Measurements from ENCODE around the gene PRPF38B. TPM values are rescaled to one million over a fixed set of nuclear protein-coding genes. Genes with fewer than 3 reads are reported as not detected.

The PRPF38B gene
- total RNA-seq, 2 donors from 2014 or later = 28.3 to 29.3 TPM

- ATAC-seq = peak; percentile 94
- peak; percentile 98 to 100 (median 99) for DNase-seq
- TF ChIP-seq POLR2A (IDR thresholded peaks at IDR 0.05) (peak; percentile 97 to 100 (median 99)), CTCF (IDR thresholded peaks at IDR 0.05) (peak; percentile 93 to 98 (median 97))
- peak within 1 kb of the TSS; percentile 89 to 100 (median 96) for H3K27ac ChIP-seq
- intact Hi-C loops (cut with DNase I) = no loop called here
- H3K36me3 ChIP-seq (replicated peaks in 1 of 2; ENCODE audit: insufficient read depth in 1 of 2, low read depth in 2 of 2) = no peaks in the 10 kb centered on the region
- no peaks in the 10 kb centered on the region for H3K9me3 ChIP-seq
- H3K4me1 ChIP-seq = peaks cover 19% of the 10 kb centered on the region
- H3K4me3 ChIP-seq = peak within 1 kb of the TSS; percentile 60 to 77
- H3K27me3 ChIP-seq = no peaks in the 10 kb centered on the region
- WGBS, 2 donors = 0% methylated on average over 35 to 73 of the region's 75 CpGs
These were observed 54.5 kb downstream of the PRPF38B start, which contains the start of gene STXBP3 for GRCh38 chr1:108746382-108747170. STXBP3 (plus strand) TSS chr1:108746674; CDS start chr1:108746738, 64 bp downstream.

GRCh38 chr1:108747171-108747850, 55.2 kb downstream of the PRPF38B start:
- peak; percentile 63 to 82 (median 72) for DNase-seq
- Histone ChIP-seq H3K4me3 (peak overlapping the region; percentile 60 to 77), H3K9me3 (no peaks in the 10 kb centered on the region), H3K27me3 (no peaks in the 10 kb centered on the region), H3K27ac (peak overlapping the region; percentile 89 to 100 (median 96)), H3K36me3 (replicated peaks in 1 of 2; ENCODE audit: insufficient read depth in 1 of 2, low read depth in 2 of 2) (no peaks in the 10 kb centered on the region), H3K4me1 (peaks cover 19% of the 10 kb centered on the region)
- 0 to 1% methylated on average over 15 of the region's 15 CpGs for WGBS, 2 donors
- intact Hi-C loops (cut with DNase I) = no loop called here
- peak; percentile 51 for ATAC-seq
- TF ChIP-seq CTCF (IDR thresholded peaks at IDR 0.05) (no peak), POLR2A (IDR thresholded peaks at IDR 0.05) (no peak)

- Histone ChIP-seq H3K27ac (peak overlapping the region in 2 of 4 donors; percentile 13 to 99), H3K9me3 (no peaks in the 10 kb centered on the region), H3K36me3 (replicated peaks in 1 of 2; ENCODE audit: insufficient read depth in 1 of 2, low read depth in 2 of 2) (no peaks in the 10 kb centered on the region), H3K4me1 (peaks cover 19% of the 10 kb centered on the region), H3K27me3 (no peaks in the 10 kb centered on the region), H3K4me3 (no peak overlapping the region)
- ATAC-seq (no peak), DNase-seq (no peak)
- 48 to 54% methylated on average over 3 of the region's 3 CpGs for WGBS, 2 donors
- intact Hi-C loops (cut with DNase I) = no loop called here
- TF ChIP-seq POLR2A (IDR thresholded peaks at IDR 0.05) = no peak
- no peak for TF ChIP-seq CTCF (IDR thresholded peaks at IDR 0.05)
These were observed 55.8 kb downstream of the PRPF38B start for GRCh38 chr1:108747898-108748297.

- 47 to 54% methylated on average over 4 of the region's 4 CpGs for WGBS, 2 donors
- no peak for DNase-seq
- H3K27ac ChIP-seq = peak overlapping the region in 2 of 4 donors; percentile 46 to 99
- peaks cover 0 to under 1% of the 10 kb centered on the region in 2 donors for H3K36me3 ChIP-seq (replicated peaks in 1 of 2; ENCODE audit: insufficient read depth in 1 of 2, low read depth in 2 of 2)
- intact Hi-C loops (cut with DNase I) = no loop called here
- no peak for ATAC-seq
- H3K4me1 ChIP-seq = peaks cover 19% of the 10 kb centered on the region
- H3K9me3 ChIP-seq = no peaks in the 10 kb centered on the region
- no peak overlapping the region for H3K4me3 ChIP-seq
- no peaks in the 10 kb centered on the region for H3K27me3 ChIP-seq
- TF ChIP-seq POLR2A (IDR thresholded peaks at IDR 0.05) = no peak
- TF ChIP-seq CTCF (IDR thresholded peaks at IDR 0.05) = no peak
These were observed 57.0 kb downstream of the PRPF38B start for GRCh38 chr1:108749081-108749480.

Data from body of pancreas (tissue), 4 donors.